ENCODE data around the gene SPAG16.

DNA sequence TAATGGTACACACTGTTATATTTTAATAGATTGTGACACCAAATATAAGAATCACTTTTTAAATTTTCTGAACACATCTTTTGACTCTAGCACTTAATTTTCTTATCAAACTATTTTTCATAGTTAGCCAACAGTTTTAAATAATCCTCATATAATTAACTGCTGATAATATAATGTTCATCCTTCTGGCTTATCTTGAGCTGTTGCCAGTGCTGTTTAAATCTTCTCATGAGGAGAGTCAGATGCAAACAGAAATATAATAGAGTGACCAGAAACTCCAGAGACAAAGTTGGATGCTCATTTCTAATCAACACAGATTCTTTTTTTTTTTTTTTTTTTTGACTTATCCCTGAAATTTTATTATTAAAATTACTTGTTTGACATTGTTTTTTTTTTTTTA, 282.6 kb downstream of the SPAG16 start:
- no peak for TF ChIP-seq POLR2A (IDR thresholded peaks at IDR 0.05; ENCODE audit: low read depth, low read length)
- no peak for TF ChIP-seq POLR2AphosphoS5 (IDR thresholded peaks at IDR 0.05; ENCODE audit: low read depth, low read length)
